Psoas muscle (tissue), 8 donors: Measurements from ENCODE around the gene REEP1. TPM values are rescaled to one million over a fixed set of nuclear protein-coding genes. Genes with fewer than 3 reads are reported as not detected.

ENCODE experiments used
- ATAC-seq, 4 donors: fragments of 200-7000 bp; cut with Tn5 transposase; one replicate each; pipeline ENCODE4 v1.9.1; 2020; ENCODE audit warnings: moderate library complexity in 3 of 4, mild to moderate bottlenecking in 2 of 4
- DNase-seq, 2 donors: peaks; one replicate each; pipeline ENCODE4 v3.0.0-alpha.2; 2020
- H3K27ac ChIP-seq: fragments of 200-600 bp; one replicate; pipeline ENCODE4 v1.8.0; 2022
- H3K27me3 ChIP-seq, 3 donors: fragments of 200-600 bp in 1 of 3; one replicate each; pipeline versions ENCODE4 v1.6.1 to v1.8.0; 2013 to 2022; ENCODE audit warnings: low read length in 2 of 3, mild to moderate bottlenecking in 2 of 3, moderate library complexity in 1 of 3; ENCODE audit not compliant: insufficient read depth in 3 of 3
- H3K36me3 ChIP-seq, 2 donors: fragments of 200-600 bp in 1 of 2; one replicate each; pipeline versions ENCODE4 v1.6.1 to v1.8.0; 2013 to 2022; ENCODE audit warnings: low read depth in 1 of 2, mild to moderate bottlenecking in 1 of 2, moderate library complexity in 1 of 2; ENCODE audit not compliant: insufficient read depth in 1 of 2
- H3K4me1 ChIP-seq: fragments of 200-600 bp; one replicate; pipeline ENCODE4 v1.8.0; 2022
- H3K4me3 ChIP-seq: fragments of 200-600 bp; one replicate; pipeline ENCODE4 v1.8.0; 2022; ENCODE audit warnings: mild to moderate bottlenecking
- H3K9me3 ChIP-seq: fragments of 200-600 bp; one replicate; pipeline ENCODE4 v1.8.0; 2022
- WGBS, 3 donors: extraction: QIAGEN DNeasy Blood & Tissue Kit; methylation state at CpG; one replicate each; pipeline versions ENCODE4 v1.1.6 to v1.1.7; 2013; 5-methylcytosine and 5-hydroxymethylcytosine counted together
- intact Hi-C, 2 donors: fragments of 100-400 bp; cut with DNase I; formaldehyde crosslinking; loops; one replicate each; pipeline versions ENCODE4 v1.11.0 to v1.14.2; 2022
- polyA plus RNA-seq, 3 donors: library from polyadenylated mRNA; stranded (reverse); fragments of 200-250 nt; gene quantifications; one replicate each; pipeline ENCODE4 v1.2.3, GENCODE V29; 2013
- total RNA-seq, 4 donors: library from RNA; stranded (reverse); fragmentation: NEBNext Ultra II Directional in 2 of 4; extraction: Animal tissue kit (Norgen Biotek cat#: 25700) in 2 of 4; gene quantifications; one replicate each; pipeline versions ENCODE4 v1.2.1 to v1.2.4, GENCODE V29; 2021 to 2023
- TF ChIP-seq, protein P1 (sequence below): fragments of 200-600 bp; IDR thresholded peaks from one replicate; pipeline ENCODE4 v1.8.0; 2022; ENCODE audit warnings: antibody characterized with exemption
- donor health status: healthy with polysubstance abuse.
- donor health status: DM: no; HTN: no; CAD: no; lungs with moderate emphysema.
- donor health status: Bipolar disorder and iron deficiency.
- donor health status: healthy.
- donor health status: DM: yes; HTN: yes; CAD: no.
- donor health status: DM: no; HTN: no; CAD: no.
- donor health status: DM: no; HTN: no; CAD: no.
- donor health status: DM: yes; HTN: yes; CAD: no.

The REEP1 gene
- total and polyA plus RNA-seq, 7 donors = 1.2 to 16.1 (median 7.9) TPM

- H3K9me3 ChIP-seq = no peaks in the 10 kb centered on the region
- 79 to 87% (median 83%) methylated on average over 6 of the region's 6 CpGs for WGBS, 3 donors
- no peaks in the 10 kb centered on the region for H3K27me3 ChIP-seq
- no peak overlapping the region for H3K27ac ChIP-seq
- H3K4me3 ChIP-seq = no peak overlapping the region
- intact Hi-C loops = no loop called here
- TF ChIP-seq, protein P1, sequence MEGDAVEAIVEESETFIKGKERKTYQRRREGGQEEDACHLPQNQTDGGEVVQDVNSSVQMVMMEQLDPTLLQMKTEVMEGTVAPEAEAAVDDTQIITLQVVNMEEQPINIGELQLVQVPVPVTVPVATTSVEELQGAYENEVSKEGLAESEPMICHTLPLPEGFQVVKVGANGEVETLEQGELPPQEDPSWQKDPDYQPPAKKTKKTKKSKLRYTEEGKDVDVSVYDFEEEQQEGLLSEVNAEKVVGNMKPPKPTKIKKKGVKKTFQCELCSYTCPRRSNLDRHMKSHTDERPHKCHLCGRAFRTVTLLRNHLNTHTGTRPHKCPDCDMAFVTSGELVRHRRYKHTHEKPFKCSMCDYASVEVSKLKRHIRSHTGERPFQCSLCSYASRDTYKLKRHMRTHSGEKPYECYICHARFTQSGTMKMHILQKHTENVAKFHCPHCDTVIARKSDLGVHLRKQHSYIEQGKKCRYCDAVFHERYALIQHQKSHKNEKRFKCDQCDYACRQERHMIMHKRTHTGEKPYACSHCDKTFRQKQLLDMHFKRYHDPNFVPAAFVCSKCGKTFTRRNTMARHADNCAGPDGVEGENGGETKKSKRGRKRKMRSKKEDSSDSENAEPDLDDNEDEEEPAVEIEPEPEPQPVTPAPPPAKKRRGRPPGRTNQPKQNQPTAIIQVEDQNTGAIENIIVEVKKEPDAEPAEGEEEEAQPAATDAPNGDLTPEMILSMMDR = no peak
- no peaks in the 10 kb centered on the region for H3K4me1 ChIP-seq
- DNase-seq (no peak), ATAC-seq (no peak)
- peaks cover 0 to 12% of the 10 kb centered on the region in 2 donors for H3K36me3 ChIP-seq
These were observed 104.5 kb downstream of the REEP1 start for GRCh38 chr2:86232910-86233309.

GRCh38 chr2:86232373-86232784 lies 105.0 kb downstream of the REEP1 start:
- ATAC-seq (no peak), DNase-seq (no peak)
- Histone ChIP-seq H3K27me3 (no peaks in the 10 kb centered on the region), H3K27ac (no peak overlapping the region), H3K4me3 (no peak overlapping the region), H3K9me3 (no peaks in the 10 kb centered on the region), H3K36me3 (peaks cover 0 to 12% of the 10 kb centered on the region in 2 donors), H3K4me1 (no peaks in the 10 kb centered on the region)
- intact Hi-C loops = no loop called here
- TF ChIP-seq, protein P1 = no peak
- 85 to 87% (median 85%) methylated on average over 15 of the region's 15 CpGs for WGBS, 3 donors

- H3K4me1 ChIP-seq = no peaks in the 10 kb centered on the region
These were observed 105.6 kb downstream of the REEP1 start for GRCh38 chr2:86231680-86232372.

DNA sequence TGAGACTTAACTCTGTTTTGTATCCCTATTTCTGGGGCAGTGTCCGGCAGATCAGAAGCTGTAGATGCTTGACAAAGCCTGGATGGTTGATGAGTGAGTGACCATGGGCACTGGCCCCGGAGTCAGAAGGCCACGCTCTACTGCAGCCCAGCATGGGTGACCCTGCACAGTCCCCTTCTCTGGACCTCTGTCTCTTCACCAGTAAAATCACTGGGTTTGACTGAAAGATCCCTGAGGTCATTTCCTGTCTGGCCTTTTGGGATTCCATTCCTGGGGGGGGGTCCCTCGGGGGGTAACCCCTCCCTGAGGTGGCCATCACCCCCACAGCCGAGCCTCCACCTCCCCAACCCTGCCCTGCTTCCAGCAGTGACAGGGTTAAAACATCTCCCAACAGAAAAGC lies 106.5 kb downstream of the REEP1 start:
- 75 to 84% (median 80%) methylated on average over 5 of the region's 5 CpGs for WGBS, 3 donors
- H3K9me3 ChIP-seq = no peaks in the 10 kb centered on the region
- DNase-seq (no peak), ATAC-seq (no peak)
- no peaks in the 10 kb centered on the region for H3K27me3 ChIP-seq
- TF ChIP-seq, protein P1 = no peak
- intact Hi-C loops = no loop called here
- peaks cover 0 to 12% of the 10 kb centered on the region in 2 donors for H3K36me3 ChIP-seq
- no peak overlapping the region for H3K4me3 ChIP-seq
- H3K4me1 ChIP-seq = no peaks in the 10 kb centered on the region
- no peak overlapping the region for H3K27ac ChIP-seq

More at GRCh38 chr2:86231680-86232372, 105.6 kb downstream of the REEP1 start:
- no peaks in the 10 kb centered on the region for H3K9me3 ChIP-seq
- no peak for ATAC-seq
- no peak for DNase-seq
- H3K4me3 ChIP-seq = no peak overlapping the region
- H3K27me3 ChIP-seq = no peaks in the 10 kb centered on the region
- H3K27ac ChIP-seq = no peak overlapping the region
- peaks cover 0 to 12% of the 10 kb centered on the region in 2 donors for H3K36me3 ChIP-seq
- intact Hi-C loops = no loop called here
- TF ChIP-seq, protein P1 = no peak
- WGBS, 3 donors = 79 to 82% (median 80%) methylated on average over 13 of the region's 13 CpGs
